Activated effector memory CD4-positive, alpha-beta T cell treated with Interleukin-2 at 50 U/mL for 16 hours (primary cell): ENCODE data around the gene FOXP1.

ENCODE experiments used
- DNase-seq: peaks from one replicate; pipeline ENCODE4 v3.0.0-alpha.2; 2020

The FOXP1 gene

GRCh38 chr3:70916375-70917055 lies 667.0 kb downstream of the FOXP1 start:
- no peak for DNase-seq

- DNase-seq, result no peak
Observed at GRCh38 chr3:70914862-70915261, 668.7 kb downstream of the FOXP1 start.

- DNase-seq, result no peak
Observed at GRCh38 chr3:70911719-70912118, 671.8 kb downstream of the FOXP1 start.

GRCh38 chr3:70905491-70905890 lies 678.0 kb downstream of the FOXP1 start:
- DNase-seq, result no peak
